GM12864 (cell line): ENCODE measurements around the gene THSD4.

Experiments
- DNase-seq: peaks from one replicate; pipeline ENCODE4 v3.0.0-alpha.2; 2011; ENCODE audit warnings: low read depth
- H3K4me3 ChIP-seq: 2 replicates; pipeline ENCODE4 v1.5.1; 2011; ENCODE audit warnings: mild to moderate bottlenecking, low read depth, low read length, control low read depth
- TF ChIP-seq, protein P1 (sequence below): IDR thresholded peaks from 2 replicates; pipeline ENCODE4 v1.5.1; 2011; ENCODE audit warnings: low read depth, mild to moderate bottlenecking, moderate library complexity, low read length, control low read depth, inconsistent platforms; ENCODE audit errors: missing control alignments

THSD4 gene

GRCh38 chr15:71597126-71597525, 481.9 kb downstream of the THSD4 start:
- TF ChIP-seq, protein P1, sequence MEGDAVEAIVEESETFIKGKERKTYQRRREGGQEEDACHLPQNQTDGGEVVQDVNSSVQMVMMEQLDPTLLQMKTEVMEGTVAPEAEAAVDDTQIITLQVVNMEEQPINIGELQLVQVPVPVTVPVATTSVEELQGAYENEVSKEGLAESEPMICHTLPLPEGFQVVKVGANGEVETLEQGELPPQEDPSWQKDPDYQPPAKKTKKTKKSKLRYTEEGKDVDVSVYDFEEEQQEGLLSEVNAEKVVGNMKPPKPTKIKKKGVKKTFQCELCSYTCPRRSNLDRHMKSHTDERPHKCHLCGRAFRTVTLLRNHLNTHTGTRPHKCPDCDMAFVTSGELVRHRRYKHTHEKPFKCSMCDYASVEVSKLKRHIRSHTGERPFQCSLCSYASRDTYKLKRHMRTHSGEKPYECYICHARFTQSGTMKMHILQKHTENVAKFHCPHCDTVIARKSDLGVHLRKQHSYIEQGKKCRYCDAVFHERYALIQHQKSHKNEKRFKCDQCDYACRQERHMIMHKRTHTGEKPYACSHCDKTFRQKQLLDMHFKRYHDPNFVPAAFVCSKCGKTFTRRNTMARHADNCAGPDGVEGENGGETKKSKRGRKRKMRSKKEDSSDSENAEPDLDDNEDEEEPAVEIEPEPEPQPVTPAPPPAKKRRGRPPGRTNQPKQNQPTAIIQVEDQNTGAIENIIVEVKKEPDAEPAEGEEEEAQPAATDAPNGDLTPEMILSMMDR = no peak

GRCh38 chr15:71597637-71598036, 482.4 kb downstream of the THSD4 start:
- TF ChIP-seq, protein P1 = no peak
- H3K4me3 ChIP-seq = no peak overlapping the region
- DNase-seq = no peak

More at GRCh38 chr15:71597126-71597525, 481.9 kb downstream of the THSD4 start:
- DNase-seq = no peak
- H3K4me3 ChIP-seq = no peak overlapping the region

DNA sequence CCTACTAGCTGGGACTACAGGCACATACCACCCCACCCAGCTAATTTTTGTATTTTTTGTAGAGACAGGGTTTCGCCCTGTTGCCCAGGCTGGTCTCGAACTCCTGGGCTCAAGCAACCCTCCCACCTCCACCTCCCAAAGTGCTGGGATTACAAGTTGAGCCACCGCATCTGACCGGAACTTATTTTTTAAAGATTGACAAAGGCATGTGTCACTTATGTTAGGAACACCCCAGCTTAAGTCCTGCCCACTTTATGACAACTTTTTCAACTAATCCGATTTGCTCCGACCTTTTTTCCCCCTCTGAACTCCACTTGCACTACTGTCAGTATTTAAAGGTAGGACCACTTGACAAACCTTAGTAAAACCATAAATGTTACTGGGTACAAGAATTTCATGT, 483.5 kb downstream of the THSD4 start:
- TF ChIP-seq, protein P1 = no peak
- H3K4me3 ChIP-seq = no peak overlapping the region
- no peak for DNase-seq

- TF ChIP-seq, protein P1 = no peak
- no peak for DNase-seq
- H3K4me3 ChIP-seq = no peak overlapping the region
These were observed 484.3 kb downstream of the THSD4 start for GRCh38 chr15:71599418-71600151.

DNA sequence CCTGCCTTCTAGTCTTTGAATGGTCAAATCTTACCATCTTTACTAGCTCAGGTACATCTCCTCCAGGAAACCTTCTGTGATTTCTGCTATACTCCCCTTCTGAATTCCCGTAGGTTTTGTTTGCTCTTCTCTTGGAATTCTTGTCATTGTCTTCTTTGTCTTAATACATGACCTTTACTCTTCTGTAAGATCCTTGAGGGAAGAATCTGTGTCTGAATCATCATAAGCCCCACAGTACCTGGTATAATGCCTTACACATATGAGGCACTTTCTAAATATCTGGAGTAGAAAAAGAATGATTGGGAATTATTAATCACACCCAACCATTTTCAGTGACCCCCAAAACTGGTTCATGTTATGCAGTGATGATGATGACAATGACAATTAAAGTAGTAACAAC, 485.0 kb downstream of the THSD4 start:
- no peak for DNase-seq
- no peak overlapping the region for H3K4me3 ChIP-seq
- TF ChIP-seq, protein P1 = no peak

DNA sequence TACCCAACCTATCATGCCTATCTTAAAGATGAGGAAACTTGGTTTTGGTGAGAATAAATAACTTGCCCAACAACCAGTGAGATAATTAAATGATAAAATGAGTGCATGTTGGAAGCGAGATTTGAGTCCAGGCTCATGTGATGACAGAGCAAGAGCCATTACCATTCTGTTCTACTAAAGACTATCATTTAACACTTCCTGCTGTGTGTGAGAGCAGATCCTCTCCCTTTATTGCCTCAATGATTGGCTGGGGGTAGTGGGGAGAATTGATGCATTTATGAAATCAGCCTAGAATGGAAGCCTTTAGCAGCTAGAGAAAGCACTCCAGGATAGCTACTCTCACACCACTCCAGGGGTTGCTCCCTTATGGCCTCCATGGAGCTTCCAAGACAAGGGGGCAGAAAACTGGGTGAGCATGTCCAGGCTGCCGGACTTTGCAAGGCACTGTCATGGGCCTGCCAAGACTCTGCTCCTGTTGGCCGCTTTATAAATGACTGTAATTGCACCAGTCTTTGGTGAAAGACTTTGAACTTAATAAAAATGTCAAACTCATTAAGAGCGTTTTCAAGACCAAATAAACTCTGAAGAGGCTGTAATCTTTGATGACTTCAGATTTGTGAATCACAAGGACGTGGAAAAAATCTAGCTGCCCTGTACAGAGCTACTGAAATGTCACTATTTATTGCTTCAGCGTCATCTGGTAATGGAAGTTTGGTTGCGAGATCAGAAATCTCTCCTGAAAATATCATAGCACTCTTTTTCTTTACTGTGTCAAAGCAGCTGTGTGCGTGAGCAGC, 486.0 kb downstream of the THSD4 start:
- no peak for DNase-seq
- no peak overlapping the region for H3K4me3 ChIP-seq
- TF ChIP-seq, protein P1 = no peak
